T-helper 2 cell treated with Interferon-gamma antibody and Interleukin-4, amounts not matched to agents 5 μg/mL and 100 μg/mL, for 36 hours (primary cell): Measurements from ENCODE around the gene TBC1D12.
A peak's percentile ranks its signal among the peaks of the same experiment; 100 is the strongest.
"Not testable (repeated sequence)": the region's sequence is repeated elsewhere in the genome, so short reads cannot be mapped to it uniquely, and the experiment has no call there.

Experiments used
- DNase-seq: peaks from one replicate; pipeline ENCODE4 v3.0.0; 2021; ENCODE audit warnings: low spot score
- H3K27ac Mint-ChIP-seq: one replicate; pipeline ENCODE4 v1.8.0; 2021; ENCODE audit warnings: mild to moderate bottlenecking, mixed read lengths
- H3K27me3 Mint-ChIP-seq: one replicate; pipeline ENCODE4 v1.8.0; 2021; ENCODE audit warnings: low read depth, mixed read lengths
- H3K36me3 Mint-ChIP-seq: one replicate; pipeline ENCODE4 v1.8.0; 2021; ENCODE audit warnings: low read depth, mixed read lengths
- H3K4me1 Mint-ChIP-seq: one replicate; pipeline ENCODE4 v1.8.0; 2021; ENCODE audit warnings: low read depth, mixed read lengths
- H3K4me3 Mint-ChIP-seq: one replicate; pipeline ENCODE4 v1.8.0; 2022; ENCODE audit warnings: mild to moderate bottlenecking, moderate library complexity, mixed read lengths
- H3K9me3 Mint-ChIP-seq: one replicate; pipeline ENCODE4 v1.8.0; 2021; ENCODE audit warnings: mixed read lengths

Gene TBC1D12

DNA sequence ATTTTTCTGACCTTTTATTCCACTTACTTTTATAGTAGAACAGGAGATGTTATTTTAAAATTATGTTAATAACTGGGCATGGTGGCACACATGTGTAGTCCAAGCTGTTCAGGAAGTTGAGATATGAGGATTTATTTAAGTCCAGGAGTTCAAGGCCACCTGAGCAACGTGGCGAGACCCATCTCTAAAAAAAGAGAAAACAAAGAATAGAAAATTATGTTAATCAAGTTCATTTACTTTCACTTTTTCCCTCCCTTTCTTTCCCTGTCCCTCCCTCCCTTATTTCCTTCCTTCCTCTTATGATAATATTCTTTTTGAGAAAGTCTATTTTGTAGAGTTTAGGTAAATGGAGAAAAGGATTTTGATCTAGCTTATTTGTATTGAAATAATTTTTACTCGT, 94.3 kb downstream of the TBC1D12 start:
- no peaks in the 10 kb centered on the region for H3K27me3 Mint-ChIP-seq
- H3K4me3 Mint-ChIP-seq, result no peak overlapping the region
- H3K9me3 Mint-ChIP-seq, result no peaks in the 10 kb centered on the region
- no peaks in the 10 kb centered on the region for H3K36me3 Mint-ChIP-seq
- peaks cover 5% of the 10 kb centered on the region for H3K4me1 Mint-ChIP-seq
- DNase-seq, result no peak
- no peak overlapping the region for H3K27ac Mint-ChIP-seq

- no peaks in the 10 kb centered on the region for H3K9me3 Mint-ChIP-seq
- no peak for DNase-seq
- H3K27me3 Mint-ChIP-seq, result peaks cover 6% of the 10 kb centered on the region
- H3K36me3 Mint-ChIP-seq, result no peaks in the 10 kb centered on the region
- no peak overlapping the region for H3K27ac Mint-ChIP-seq
- H3K4me3 Mint-ChIP-seq, result no peak overlapping the region
- H3K4me1 Mint-ChIP-seq, result peaks cover 5% of the 10 kb centered on the region
These were observed 97.7 kb downstream of the TBC1D12 start for GRCh38 chr10:94500063-94500462.

GRCh38 chr10:94521276-94522250, 119.2 kb downstream of the TBC1D12 start:
- Mint-ChIP-seq H3K27ac (no peak overlapping the region), H3K27me3 (peaks cover 4% of the 10 kb centered on the region), H3K4me3 (no peak overlapping the region), H3K9me3 (no peaks in the 10 kb centered on the region), H3K36me3 (no peaks in the 10 kb centered on the region), H3K4me1 (no peaks in the 10 kb centered on the region)
- DNase-seq, result no peak

DNA sequence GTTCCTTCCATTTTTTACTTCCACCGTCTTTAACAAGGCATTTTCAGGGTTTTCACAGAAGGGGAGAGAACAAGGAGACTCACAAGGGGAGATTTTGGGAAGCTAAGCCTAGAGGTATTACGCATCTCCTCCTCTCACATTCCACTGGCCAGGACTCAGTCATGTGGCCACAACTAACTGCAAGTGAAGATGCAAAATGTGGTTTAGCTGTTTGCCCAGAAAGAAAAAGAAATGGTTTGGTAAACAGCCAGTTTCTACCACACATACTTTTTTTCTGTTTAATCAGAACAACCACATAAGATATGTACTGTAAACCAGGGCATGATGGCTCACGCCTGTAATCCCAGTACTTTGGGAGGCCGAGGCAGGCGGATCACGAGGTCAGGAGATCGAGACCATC, 121.8 kb downstream of the TBC1D12 start:
- H3K36me3 Mint-ChIP-seq, result no peaks in the 10 kb centered on the region
- no peak for DNase-seq
- H3K27me3 Mint-ChIP-seq, result peaks cover 10% of the 10 kb centered on the region
- no peaks in the 10 kb centered on the region for H3K9me3 Mint-ChIP-seq
- no peaks in the 10 kb centered on the region for H3K4me1 Mint-ChIP-seq
- no peak overlapping the region for H3K27ac Mint-ChIP-seq
- no peak overlapping the region for H3K4me3 Mint-ChIP-seq

- DNase-seq, result no peak
- H3K4me3 Mint-ChIP-seq, result no peak overlapping the region
- no peaks in the 10 kb centered on the region for H3K4me1 Mint-ChIP-seq
- H3K9me3 Mint-ChIP-seq, result no peaks in the 10 kb centered on the region
- H3K36me3 Mint-ChIP-seq, result no peaks in the 10 kb centered on the region
- peaks cover 10% of the 10 kb centered on the region for H3K27me3 Mint-ChIP-seq
- H3K27ac Mint-ChIP-seq, result no peak overlapping the region
These were observed 122.4 kb downstream of the TBC1D12 start for GRCh38 chr10:94524711-94525110.

DNA sequence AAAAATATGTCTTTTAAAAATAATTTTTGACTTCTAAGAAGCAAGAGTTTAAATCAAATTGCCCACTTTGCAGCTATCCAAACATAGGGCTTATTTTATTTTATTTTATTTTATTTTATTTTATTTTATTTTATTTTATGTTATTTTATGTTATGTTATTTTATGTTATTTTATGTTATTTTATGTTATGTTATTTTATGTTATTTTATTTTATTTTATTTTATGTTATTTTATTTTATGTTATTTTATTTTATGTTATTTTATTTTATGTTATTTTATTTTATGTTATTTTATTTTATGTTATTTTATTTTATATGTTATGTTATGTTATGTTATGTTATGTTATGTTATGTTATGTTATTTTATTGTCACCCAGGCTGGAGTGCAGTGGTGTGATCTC, 129.2 kb downstream of the TBC1D12 start:
- H3K36me3 Mint-ChIP-seq, H3K27ac Mint-ChIP-seq, H3K4me1 Mint-ChIP-seq, H3K9me3 Mint-ChIP-seq, H3K4me3 Mint-ChIP-seq, DNase-seq: not testable (repeated sequence)
- H3K27me3 Mint-ChIP-seq, result peaks cover 28% of the 10 kb centered on the region

- no peak for DNase-seq
- Mint-ChIP-seq H3K4me1 (no peaks in the 10 kb centered on the region), H3K9me3 (no peaks in the 10 kb centered on the region), H3K27me3 (peaks cover 30% of the 10 kb centered on the region), H3K4me3 (no peak overlapping the region), H3K36me3 (no peaks in the 10 kb centered on the region), H3K27ac (no peak overlapping the region)
These were observed 130.7 kb downstream of the TBC1D12 start for GRCh38 chr10:94533027-94533426.

DNA sequence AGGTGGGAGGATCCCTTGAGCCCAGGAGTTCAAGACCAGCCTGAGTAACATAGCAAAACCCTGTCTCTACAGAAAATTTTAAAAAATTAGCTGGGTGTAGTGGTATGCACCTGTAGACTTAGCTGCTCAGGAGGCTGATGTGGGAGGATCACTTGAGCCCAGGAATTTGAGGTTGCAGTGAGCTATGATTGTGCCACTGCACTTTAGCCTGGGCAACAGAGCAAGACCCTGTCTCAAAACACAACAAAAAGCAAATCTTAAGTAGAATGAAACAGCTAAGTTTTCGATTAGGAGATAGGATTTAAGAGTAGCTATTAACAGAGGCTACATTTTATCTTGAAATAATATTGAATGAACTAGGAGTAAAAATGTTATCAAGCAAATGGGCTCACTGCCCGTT, 139.9 kb downstream of the TBC1D12 start:
- not testable (repeated sequence) for H3K9me3 Mint-ChIP-seq, H3K4me3 Mint-ChIP-seq

GRCh38 chr10:94545391-94546048, 143.2 kb downstream of the TBC1D12 start, which contains the start of gene HELLS:
Gene HELLS, plus strand, starts transcription at chr10:94545788. Its CDS starts 134 bp downstream, at chr10:94545922.
- H3K9me3 Mint-ChIP-seq, result no peaks in the 10 kb centered on the region
- H3K4me1 Mint-ChIP-seq, result peaks cover 38% of the 10 kb centered on the region
- H3K36me3 Mint-ChIP-seq, result peaks cover 26% of the 10 kb centered on the region
- peak; percentile 75 for DNase-seq
- peak within 1 kb of the TSS; percentile 99 for H3K4me3 Mint-ChIP-seq
- H3K27ac Mint-ChIP-seq, result peak within 1 kb of the TSS; percentile 91
- peaks cover 8% of the 10 kb centered on the region for H3K27me3 Mint-ChIP-seq

More for the DNA sequence above, 139.9 kb downstream of the TBC1D12 start:
- Mint-ChIP-seq H3K27me3 (peaks cover 18% of the 10 kb centered on the region), H3K36me3 (peaks cover 16% of the 10 kb centered on the region), H3K4me1 (peaks cover 25% of the 10 kb centered on the region)
- not testable (repeated sequence) for DNase-seq, H3K27ac Mint-ChIP-seq

- peak overlapping the region; percentile 99 for H3K4me3 Mint-ChIP-seq
- H3K27ac Mint-ChIP-seq, result peak overlapping the region; percentile 91
- H3K9me3 Mint-ChIP-seq, result no peaks in the 10 kb centered on the region
- peaks cover 29% of the 10 kb centered on the region for H3K36me3 Mint-ChIP-seq
- peaks cover 4% of the 10 kb centered on the region for H3K27me3 Mint-ChIP-seq
- no peak for DNase-seq
- peaks cover 37% of the 10 kb centered on the region for H3K4me1 Mint-ChIP-seq
These were observed 143.9 kb downstream of the TBC1D12 start for GRCh38 chr10:94546049-94546900.

GRCh38 chr10:94546901-94547185, 144.5 kb downstream of the TBC1D12 start:
- no peaks in the 10 kb centered on the region for H3K9me3 Mint-ChIP-seq
- H3K4me1 Mint-ChIP-seq, result peaks cover 34% of the 10 kb centered on the region
- H3K27me3 Mint-ChIP-seq, result no peaks in the 10 kb centered on the region
- no peak overlapping the region for H3K27ac Mint-ChIP-seq
- DNase-seq, result no peak
- peak overlapping the region; percentile 99 for H3K4me3 Mint-ChIP-seq
- H3K36me3 Mint-ChIP-seq, result peaks cover 29% of the 10 kb centered on the region

DNA sequence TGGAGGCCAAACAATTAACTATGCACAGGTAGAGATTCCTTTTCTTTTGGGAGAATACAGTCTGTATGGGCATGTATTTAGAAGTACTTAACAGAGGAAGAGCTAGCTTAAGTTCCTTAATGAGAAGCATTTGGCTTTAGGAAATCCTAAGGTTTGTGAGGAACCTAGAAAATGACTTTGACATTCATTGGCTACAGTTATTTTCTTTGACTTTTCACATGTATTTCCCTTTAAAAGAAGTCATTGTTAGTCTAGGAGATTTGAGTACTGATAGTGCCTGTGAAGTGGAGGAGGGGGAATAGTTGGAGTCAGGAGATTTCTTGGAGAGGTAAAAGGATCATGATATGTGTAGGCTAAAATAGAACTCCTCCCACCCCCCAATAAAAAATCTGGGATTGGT, 146.9 kb downstream of the TBC1D12 start:
- H3K4me3 Mint-ChIP-seq, result no peak overlapping the region
- H3K9me3 Mint-ChIP-seq, result no peaks in the 10 kb centered on the region
- peaks cover 31% of the 10 kb centered on the region for H3K4me1 Mint-ChIP-seq
- H3K27ac Mint-ChIP-seq, result no peak overlapping the region
- no peak for DNase-seq
- peaks cover 39% of the 10 kb centered on the region for H3K36me3 Mint-ChIP-seq
- H3K27me3 Mint-ChIP-seq, result no peaks in the 10 kb centered on the region

DNA sequence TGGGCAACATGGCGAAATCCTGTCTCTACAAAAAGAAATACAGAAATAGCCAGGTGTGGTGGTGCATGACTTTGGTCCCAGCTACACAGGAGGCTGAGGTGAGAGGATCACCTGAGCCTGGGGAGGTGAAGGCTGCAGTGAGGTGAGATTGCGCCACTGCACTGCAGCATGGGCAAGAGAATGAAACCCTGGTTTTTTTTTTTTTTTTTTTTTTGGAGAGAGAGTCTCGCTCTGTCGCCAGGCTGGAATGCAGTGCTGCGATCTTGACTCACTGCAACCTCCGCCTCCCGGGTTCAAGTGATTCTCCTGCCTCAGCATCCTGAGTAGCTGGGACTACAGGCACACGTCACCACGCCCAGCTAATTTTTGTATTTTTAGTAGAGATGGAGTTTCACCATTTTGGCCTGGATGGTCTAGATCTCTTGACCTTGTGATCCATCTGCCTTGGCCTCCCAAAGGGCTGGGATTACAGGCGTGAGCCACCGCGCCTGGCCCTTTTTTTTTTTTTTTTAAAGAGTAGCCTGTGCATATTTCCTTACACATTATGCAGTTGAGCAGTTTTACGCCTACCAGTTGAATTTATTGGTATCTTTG, 165.5 kb downstream of the TBC1D12 start:
- peaks cover 56% of the 10 kb centered on the region for H3K36me3 Mint-ChIP-seq
- not testable (repeated sequence) for H3K9me3 Mint-ChIP-seq, DNase-seq, H3K27me3 Mint-ChIP-seq, H3K4me3 Mint-ChIP-seq, H3K4me1 Mint-ChIP-seq
- peak overlapping the region; percentile 61 for H3K27ac Mint-ChIP-seq
